BLaER1 treated with 17β-estradiol and CSF1 and Interleukin-3, amounts not matched to agents 10 nM and 100 nM (cell line): ENCODE results near the gene GOLGA6L7.
"Not testable (repeated sequence)": the region's sequence is repeated elsewhere in the genome, so short reads cannot be mapped to it uniquely, and the experiment has no call there.

Experiments used
- H3K27ac ChIP-seq, 11 experiments: shearing (Covaris generic); formaldehyde crosslinking; 2 replicates each; pipeline ENCODE4 v1.8.1; 2022
- H3K27me3 ChIP-seq, 11 experiments: shearing (Covaris generic); formaldehyde crosslinking; 2 replicates each; pipeline ENCODE4 v1.8.1; 2022
- H3K36me3 ChIP-seq, 11 experiments: shearing (Covaris generic); formaldehyde crosslinking; 2 replicates each; pipeline ENCODE4 v1.8.1; 2022
- H3K4me1 ChIP-seq, 10 experiments: shearing (Covaris generic); formaldehyde crosslinking; 2 replicates each; pipeline ENCODE4 v1.8.1; 2022
- H3K4me2 ChIP-seq, 11 experiments: shearing (Covaris generic); formaldehyde crosslinking; 2 replicates each; pipeline ENCODE4 v1.8.1; 2022
- H3K4me3 ChIP-seq, 10 experiments: shearing (Covaris generic); formaldehyde crosslinking; 2 replicates each; pipeline ENCODE4 v1.8.1; 2022
- H3K9ac ChIP-seq, 11 experiments: shearing (Covaris generic); formaldehyde crosslinking; 2 replicates each; pipeline ENCODE4 v1.8.1; 2022
- H3K9me3 ChIP-seq, 11 experiments: shearing (Covaris generic); formaldehyde crosslinking; replicated peaks in 1 of 11; 2 replicates each; pipeline ENCODE4 v1.8.1; 2022
- H4K20me1 ChIP-seq, 11 experiments: shearing (Covaris generic); formaldehyde crosslinking; 2 replicates each; pipeline ENCODE4 v1.8.1; 2022

GOLGA6L7 gene

GRCh38 chr15:28831897-28832587 is 16.4 kb downstream of the GOLGA6L7 start:
- not testable (repeated sequence) for H3K27ac ChIP-seq, H3K4me2 ChIP-seq, H3K36me3 ChIP-seq, H3K9ac ChIP-seq, H3K4me1 ChIP-seq, H4K20me1 ChIP-seq, H3K27me3 ChIP-seq, H3K9me3 ChIP-seq, H3K4me3 ChIP-seq

- not testable (repeated sequence) for H3K36me3 ChIP-seq, H3K9ac ChIP-seq, H3K9me3 ChIP-seq, H3K27ac ChIP-seq, H3K4me3 ChIP-seq, H3K27me3 ChIP-seq, H4K20me1 ChIP-seq, H3K4me2 ChIP-seq
- peaks cover 0 to 16% (median 6%) of the 10 kb centered on the region in 10 experiments; a peak in 8 of 20 replicates for H3K4me1 ChIP-seq
Measured at GRCh38 chr15:28821420-28821819, 27.0 kb downstream of the GOLGA6L7 start.

GRCh38 chr15:28819930-28820295 is 28.5 kb downstream of the GOLGA6L7 start:
- not testable (repeated sequence) for H3K9me3 ChIP-seq, H3K27ac ChIP-seq, H4K20me1 ChIP-seq, H3K27me3 ChIP-seq, H3K9ac ChIP-seq, H3K36me3 ChIP-seq, H3K4me3 ChIP-seq
- H3K4me1 ChIP-seq: peaks cover 0 to 16% (median 6%) of the 10 kb centered on the region in 10 experiments; a peak in 8 of 20 replicates
- peak overlapping the region in 3 of 11 experiments; percentile 12 to 39 (median 37); a peak in 2 of 22 replicates for H3K4me2 ChIP-seq

GRCh38 chr15:28819019-28819929 is 29.2 kb downstream of the GOLGA6L7 start:
- H4K20me1 ChIP-seq, H3K27ac ChIP-seq, H3K4me3 ChIP-seq, H3K9ac ChIP-seq, H3K9me3 ChIP-seq, H3K36me3 ChIP-seq, H3K27me3 ChIP-seq: not testable (repeated sequence)
- H3K4me1 ChIP-seq: peaks cover 0 to 16% (median 6%) of the 10 kb centered on the region in 10 experiments; a peak in 8 of 20 replicates
- H3K4me2 ChIP-seq: peak overlapping the region in 4 of 11 experiments; percentile 29 to 45 (median 39); a peak in 5 of 22 replicates

- not testable (repeated sequence) for H3K9me3 ChIP-seq, H3K27me3 ChIP-seq, H3K27ac ChIP-seq, H3K36me3 ChIP-seq, H4K20me1 ChIP-seq, H3K4me2 ChIP-seq, H3K4me3 ChIP-seq, H3K9ac ChIP-seq
- peaks cover 0 to 16% (median 7%) of the 10 kb centered on the region in 10 experiments; a peak in 8 of 20 replicates for H3K4me1 ChIP-seq
Measured at GRCh38 chr15:28818168-28818567, 30.3 kb downstream of the GOLGA6L7 start.

GRCh38 chr15:28814059-28814458 is 34.4 kb downstream of the GOLGA6L7 start:
- H3K9ac ChIP-seq, H3K9me3 ChIP-seq, H3K27ac ChIP-seq, H3K36me3 ChIP-seq, H3K27me3 ChIP-seq, H3K4me3 ChIP-seq, H4K20me1 ChIP-seq: not testable (repeated sequence)
- Histone ChIP-seq H3K4me2 (0 out of 22 replicates have a peak overlapping the region, but pooled peaks of 3 of the 11 experiments have one; percentile 3 to 12 (median 5)), H3K4me1 (peaks cover 0 to 10% (median 2%) of the 10 kb centered on the region in 10 experiments; a peak in 8 of 20 replicates)

GRCh38 chr15:28813392-28813791 is 35.1 kb downstream of the GOLGA6L7 start:
- H3K27me3 ChIP-seq, H3K9me3 ChIP-seq, H3K9ac ChIP-seq, H4K20me1 ChIP-seq, H3K4me3 ChIP-seq, H3K4me1 ChIP-seq, H3K36me3 ChIP-seq, H3K27ac ChIP-seq: not testable (repeated sequence)
- H3K4me2 ChIP-seq: 0 out of 22 replicates have a peak overlapping the region, but pooled peaks of 2 of the 11 experiments have one; percentile 5 to 12

GRCh38 chr15:28811852-28812550 is 36.4 kb downstream of the GOLGA6L7 start:
- not testable (repeated sequence) for H3K4me2 ChIP-seq, H3K4me3 ChIP-seq, H3K27ac ChIP-seq, H3K27me3 ChIP-seq, H3K36me3 ChIP-seq, H3K4me1 ChIP-seq, H3K9me3 ChIP-seq, H4K20me1 ChIP-seq, H3K9ac ChIP-seq

GRCh38 chr15:28810444-28810843 is 38.0 kb downstream of the GOLGA6L7 start:
- not testable (repeated sequence) for H3K4me1 ChIP-seq, H3K36me3 ChIP-seq, H3K4me2 ChIP-seq, H3K9me3 ChIP-seq, H3K27me3 ChIP-seq, H3K9ac ChIP-seq, H3K27ac ChIP-seq, H3K4me3 ChIP-seq, H4K20me1 ChIP-seq

- H3K4me1 ChIP-seq, H3K4me2 ChIP-seq, H3K36me3 ChIP-seq, H3K9me3 ChIP-seq, H3K27me3 ChIP-seq, H4K20me1 ChIP-seq, H3K9ac ChIP-seq, H3K27ac ChIP-seq, H3K4me3 ChIP-seq: not testable (repeated sequence)
Measured at GRCh38 chr15:28808136-28808535, 40.3 kb downstream of the GOLGA6L7 start.

- not testable (repeated sequence) for H3K4me3 ChIP-seq, H3K9ac ChIP-seq, H3K9me3 ChIP-seq, H4K20me1 ChIP-seq, H3K4me1 ChIP-seq, H3K4me2 ChIP-seq, H3K27me3 ChIP-seq, H3K36me3 ChIP-seq, H3K27ac ChIP-seq
Measured at GRCh38 chr15:28800366-28800765, 48.1 kb downstream of the GOLGA6L7 start.

GRCh38 chr15:28798234-28798633 is 50.2 kb downstream of the GOLGA6L7 start:
- not testable (repeated sequence) for H4K20me1 ChIP-seq, H3K4me2 ChIP-seq, H3K9ac ChIP-seq, H3K27ac ChIP-seq, H3K9me3 ChIP-seq, H3K36me3 ChIP-seq, H3K4me3 ChIP-seq, H3K27me3 ChIP-seq, H3K4me1 ChIP-seq

- peaks cover 6 to 14% (median 8%) of the 10 kb centered on the region in 11 experiments; a peak in 20 of 22 replicates for H3K27me3 ChIP-seq
- not testable (repeated sequence) for H3K9me3 ChIP-seq, H3K36me3 ChIP-seq, H4K20me1 ChIP-seq, H3K9ac ChIP-seq, H3K4me2 ChIP-seq, H3K4me3 ChIP-seq, H3K4me1 ChIP-seq, H3K27ac ChIP-seq
Measured at GRCh38 chr15:28794231-28794630, 54.2 kb downstream of the GOLGA6L7 start.
